Suppressor macrophage treated with lipopolysaccharide for 1 hour (primary cell): Measurements from ENCODE around the gene HAND1.
A peak's percentile ranks its signal among the peaks of the same experiment; 100 is the strongest.

Experiments used
- DNase-seq, 3 donors: peaks; one replicate each; pipeline ENCODE4 v3.0.0-alpha.2; 2020 to 2022

Gene HAND1

GRCh38 chr5:154451957-154452356 lies 26.1 kb downstream of the HAND1 start:
- peak in 1 of 3 donors; percentile 10 for DNase-seq

- peak in 1 of 3 donors; percentile 13 for DNase-seq
Observed at GRCh38 chr5:154449786-154450185, 28.2 kb downstream of the HAND1 start.

DNA sequence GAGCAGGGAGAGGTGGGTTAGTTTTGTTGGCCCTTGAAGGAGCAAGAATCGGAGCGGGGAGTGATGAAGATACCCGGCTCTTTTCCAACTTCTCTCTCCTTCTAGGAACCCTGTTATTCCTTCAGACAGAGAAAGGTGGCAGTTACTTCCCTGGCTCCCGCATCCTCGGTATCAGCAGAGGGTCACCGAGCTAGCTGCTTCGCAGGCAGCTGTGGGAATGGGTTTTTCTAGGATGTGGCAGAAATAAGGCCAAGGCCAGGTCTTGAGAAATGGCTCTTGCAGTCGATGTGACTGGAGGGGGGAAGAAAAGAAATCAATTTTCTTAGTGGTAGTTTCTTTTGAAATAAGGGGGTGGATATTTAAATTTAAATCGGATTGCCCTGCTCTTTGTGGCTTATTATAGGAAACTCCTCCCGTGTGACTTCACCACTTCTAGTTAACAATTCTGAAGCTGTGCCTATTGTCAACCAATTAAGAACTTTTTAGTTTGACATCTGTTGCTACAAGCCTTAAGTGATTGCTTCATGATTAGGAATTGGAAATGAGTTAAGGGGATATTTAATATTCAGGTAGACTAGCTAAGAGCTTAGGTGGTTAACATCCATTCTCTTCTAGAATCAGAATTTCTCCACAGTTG lies 30.8 kb downstream of the HAND1 start:
- peak in 2 of 3 donors; percentile 10 to 15 for DNase-seq

DNA sequence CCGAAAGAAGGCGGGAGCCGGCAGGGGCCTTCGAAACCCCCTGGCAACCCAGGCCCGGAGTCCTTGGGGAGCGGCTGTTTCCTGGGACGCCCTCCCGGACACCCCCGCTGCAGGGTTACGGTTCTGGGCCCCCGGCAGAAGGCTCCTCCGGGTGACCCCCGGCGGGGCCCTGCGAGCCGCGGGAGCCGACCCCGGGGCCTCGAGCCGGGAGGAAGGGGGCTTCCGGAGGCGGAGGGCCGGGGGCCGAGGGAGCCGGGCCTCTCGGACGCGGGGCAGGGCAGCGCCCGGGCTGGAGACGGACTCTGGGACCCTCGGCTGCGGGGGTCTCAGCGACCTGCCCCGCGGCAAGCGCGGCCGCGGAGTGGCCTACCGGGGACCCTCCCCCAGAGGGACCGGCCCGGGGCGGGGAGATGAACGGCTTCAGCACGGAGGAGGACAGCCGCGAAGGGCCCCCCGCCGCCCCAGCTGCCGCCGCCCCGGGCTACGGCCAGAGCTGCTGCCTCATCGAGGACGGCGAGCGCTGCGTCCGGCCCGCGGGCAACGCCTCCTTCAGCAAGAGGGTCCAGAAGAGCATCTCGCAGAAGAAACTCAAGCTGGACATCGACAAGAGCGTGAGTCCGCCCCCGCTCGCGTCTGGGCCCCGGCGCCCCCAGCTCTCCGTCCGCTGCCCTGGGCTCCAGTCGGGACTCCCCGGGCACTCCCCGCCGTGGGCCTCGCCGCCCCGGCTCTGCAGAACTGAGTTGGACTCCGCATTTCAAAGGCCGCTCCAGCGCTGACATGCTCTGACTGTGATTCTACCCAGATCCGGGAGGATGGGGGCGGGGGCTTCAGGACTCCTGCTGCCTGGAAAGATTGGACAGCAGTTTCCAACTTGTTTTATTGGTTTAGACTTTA lies 31.6 kb downstream of the HAND1 start:
- DNase-seq = peak; percentile 60 to 82 (median 64)

DNA sequence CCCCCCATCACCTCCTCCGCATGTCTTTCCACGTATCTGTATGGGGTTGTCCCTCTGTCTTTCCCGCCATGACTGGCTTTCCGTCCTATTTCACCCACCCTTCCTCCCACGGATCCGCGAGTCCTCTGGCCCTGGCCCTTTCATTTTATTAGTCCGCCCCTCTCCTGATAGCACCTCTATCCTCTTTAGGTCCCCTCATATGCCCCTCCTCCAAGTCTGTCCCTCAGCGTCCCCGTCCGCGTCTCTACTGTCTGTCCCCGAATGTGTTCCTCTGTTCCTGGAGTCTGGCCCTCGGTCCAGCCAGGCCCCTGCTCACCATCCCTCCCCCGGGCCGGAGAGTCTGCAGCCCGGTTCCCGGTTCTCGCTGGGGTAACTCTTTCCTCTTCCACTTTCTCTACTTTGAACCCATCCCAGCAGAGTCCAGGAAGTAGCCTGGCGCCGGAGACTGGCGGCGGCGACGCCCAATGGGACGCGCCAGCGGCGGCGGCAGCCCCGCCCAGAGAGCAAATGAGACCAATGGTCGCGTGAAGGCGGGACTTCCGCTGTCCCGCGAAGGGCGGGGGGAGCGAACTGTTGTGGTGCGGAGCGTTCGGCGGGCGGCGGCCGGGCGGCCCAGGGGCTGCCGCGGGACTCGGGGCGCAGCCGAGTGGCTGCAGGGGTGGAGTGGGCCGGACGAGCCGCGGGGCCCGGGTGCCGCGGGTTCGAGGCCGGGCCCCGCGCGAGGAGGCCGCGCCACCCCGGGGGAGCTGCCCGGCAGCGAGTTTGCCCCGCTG lies 32.4 kb downstream of the HAND1 start, which contains the start of gene SAP30L:
Gene SAP30L (plus strand): TSS at position 576 of the 773 bp plus-strand sequence. CDS start 608 bp downstream, outside the sequence.
- peak; percentile 98 for DNase-seq

GRCh38 chr5:154444556-154445421 lies 33.2 kb downstream of the HAND1 start:
- peak in 1 of 3 donors; percentile 27 for DNase-seq

DNA sequence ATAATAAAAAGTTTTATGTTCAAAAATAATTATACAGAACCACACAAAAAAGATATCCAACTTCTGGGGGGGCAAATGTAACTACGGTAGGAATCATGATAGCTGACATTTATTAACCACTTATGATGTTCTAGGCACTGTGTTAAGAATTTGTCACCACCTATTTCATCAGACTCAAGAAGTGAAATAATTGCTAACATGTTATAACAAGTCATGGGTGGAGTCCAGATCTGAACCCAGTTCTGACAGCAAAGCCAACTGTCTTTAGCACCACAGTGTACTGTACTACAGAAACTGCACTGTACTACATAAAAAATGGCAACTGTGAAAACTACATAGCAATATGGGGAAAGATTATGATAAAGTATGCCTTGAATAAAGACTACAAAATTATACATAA lies 35.2 kb downstream of the HAND1 start:
- DNase-seq = no peak

DNA sequence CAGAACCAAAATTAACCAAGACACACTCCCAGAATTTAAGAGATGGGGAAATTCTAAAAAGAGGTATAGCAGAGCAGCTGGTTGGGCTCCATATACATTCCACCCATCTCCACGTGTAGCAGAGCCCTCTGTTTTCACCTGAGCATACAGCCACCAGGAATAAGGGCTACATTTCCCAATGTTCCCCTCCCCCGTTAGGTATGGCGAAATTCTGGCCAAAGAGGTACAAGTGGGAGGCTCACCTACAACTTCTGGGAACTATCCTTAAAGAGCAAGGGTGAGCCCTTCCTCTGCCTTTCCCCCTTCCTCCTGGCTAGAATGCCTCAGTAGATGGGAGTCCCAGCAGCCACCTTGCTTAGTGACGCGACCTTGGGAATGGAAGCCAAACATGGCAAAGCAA lies 37.5 kb downstream of the HAND1 start:
- DNase-seq = no peak

DNA sequence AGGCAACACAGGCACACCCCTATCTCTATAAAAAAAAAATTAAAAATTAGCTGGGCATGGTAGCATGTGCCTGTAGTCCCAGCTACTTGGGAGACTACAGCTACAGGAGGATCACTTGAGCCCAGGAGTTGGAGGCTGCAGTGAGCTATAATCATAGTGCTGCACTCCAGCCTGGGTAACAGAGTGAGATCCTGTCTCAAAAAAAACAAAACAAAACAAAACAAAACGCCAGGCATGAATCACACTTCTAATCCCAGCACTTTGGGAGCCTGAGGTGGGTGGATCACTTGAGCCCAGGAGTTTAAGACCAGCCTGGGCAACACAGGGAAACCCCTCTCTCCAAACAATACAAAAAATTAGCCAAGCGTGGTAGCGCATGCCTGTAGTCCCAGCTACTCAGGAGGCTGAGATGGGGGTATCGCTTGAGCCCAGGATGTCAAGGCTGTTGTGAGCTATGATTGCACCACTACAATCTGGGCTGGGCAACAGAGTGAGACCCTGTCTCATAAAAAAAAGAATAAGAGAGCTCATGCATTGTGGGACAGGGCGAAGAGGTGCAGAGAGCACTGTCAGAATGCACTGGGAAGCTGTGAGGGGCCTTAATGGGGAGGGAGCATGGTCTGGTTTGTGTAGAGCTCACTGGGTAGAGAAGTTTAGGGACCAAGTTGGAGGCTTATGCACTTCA lies 40.6 kb downstream of the HAND1 start:
- DNase-seq = no peak

DNA sequence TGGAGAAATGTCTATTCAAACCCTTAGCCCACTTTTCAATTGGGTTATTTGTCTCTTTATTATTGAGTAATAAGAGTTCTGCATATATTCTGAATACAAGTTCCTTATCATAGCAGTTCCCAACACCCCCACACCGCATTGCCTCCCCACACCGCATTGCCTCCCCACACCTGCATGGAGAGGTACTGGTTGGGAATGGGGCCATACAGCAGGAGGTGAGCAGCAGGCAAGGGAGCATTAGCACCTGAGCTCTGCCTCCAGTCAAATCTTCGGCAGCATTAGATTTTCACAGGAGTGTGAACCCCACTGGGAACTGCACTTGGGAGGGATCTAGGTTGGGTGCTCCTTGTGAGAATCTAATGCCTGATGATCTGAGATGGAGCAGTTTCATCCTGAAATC lies 42.8 kb downstream of the HAND1 start:
- peak in 1 of 3 donors; percentile 15 for DNase-seq

- no peak for DNase-seq
Observed at GRCh38 chr5:154430961-154431630, 46.9 kb downstream of the HAND1 start.

DNA sequence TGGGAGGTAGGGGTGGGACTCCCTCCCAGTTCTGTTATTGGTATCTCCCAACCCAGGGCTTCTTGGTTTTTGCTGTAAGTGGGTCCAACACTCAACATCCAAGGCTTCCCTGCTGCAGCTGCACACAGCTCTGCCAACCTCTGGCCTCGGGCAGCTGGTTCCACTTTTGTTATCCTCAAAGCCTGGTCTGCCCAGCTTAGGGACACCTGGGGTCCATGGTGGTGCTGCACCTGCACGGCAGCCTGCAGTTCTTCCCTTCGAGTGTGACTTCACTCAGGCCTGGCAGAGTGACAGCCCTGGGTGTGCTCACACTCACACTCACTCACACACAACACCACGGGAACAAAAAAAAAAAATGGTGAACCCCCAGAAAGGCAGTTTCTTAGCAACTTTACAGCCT lies 47.6 kb downstream of the HAND1 start:
- DNase-seq = no peak

DNA sequence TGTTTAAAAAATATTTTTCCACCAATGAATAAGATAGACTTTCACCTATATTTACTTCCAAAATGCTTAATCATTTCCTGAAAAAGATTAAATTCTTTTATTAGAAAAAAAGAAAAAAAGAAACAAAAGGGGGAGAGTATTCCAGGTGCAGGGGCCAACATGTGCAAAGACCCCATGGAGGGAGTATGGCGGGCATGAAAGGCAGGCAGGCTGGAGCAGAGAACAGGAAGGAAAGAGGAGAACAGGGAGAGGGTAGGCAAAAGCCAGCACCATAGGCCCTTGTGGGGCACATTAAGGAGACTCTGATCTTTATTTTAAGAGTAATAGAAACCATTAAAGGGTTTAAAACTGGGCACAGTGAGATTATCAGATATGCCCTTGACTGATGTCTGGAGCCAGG lies 48.7 kb downstream of the HAND1 start:
- no peak for DNase-seq

- DNase-seq = no peak
Observed at GRCh38 chr5:154428208-154428607, 49.8 kb downstream of the HAND1 start.
